CD8-positive, alpha-beta memory T cell (primary cell): ENCODE results near the gene GABBR1. TPM values are rescaled to one million over a fixed set of nuclear protein-coding genes. Genes with fewer than 3 reads are reported as not detected.

Experiments
- CTCF ChIA-PET: fragments of 350-600 bp; sonication (Branson Sonifier 250); formaldehyde crosslinking; loops from one replicate; lab custom pipeline; 2021; ENCODE audit warnings: antibody characterized with exemption; lab: Charles Lee
- POLR2A ChIA-PET: fragments of 350-600 bp; sonication (Branson Sonifier 250); formaldehyde crosslinking; loops from one replicate; lab custom pipeline; 2021; ENCODE audit warnings: antibody characterized with exemption; lab: Charles Lee
- DNase-seq, 5 donors: peaks; one replicate each; pipeline versions ENCODE4 v3.0.0 to v3.0.0-alpha.2; 2020 to 2022; ENCODE audit warnings: mixed read lengths in 1 of 5
- H3K27ac ChIP-seq: one replicate; pipeline ENCODE4 v1.7.0; 2013; ENCODE audit warnings: low read depth, mild to moderate bottlenecking, low read length, moderate library complexity
- H3K27me3 ChIP-seq: 2 replicates; pipeline ENCODE4 v1.7.0; 2013; ENCODE audit warnings: low read length, mild to moderate bottlenecking; ENCODE audit not compliant: insufficient read depth, poor library complexity, severe bottlenecking
- H3K36me3 ChIP-seq: 2 replicates; pipeline ENCODE4 v1.7.0; 2013; ENCODE audit warnings: mild to moderate bottlenecking, low read length, moderate library complexity; ENCODE audit not compliant: insufficient read depth
- H3K4me1 ChIP-seq: 2 replicates; pipeline ENCODE4 v1.7.0; 2013; ENCODE audit warnings: mild to moderate bottlenecking, low read length, moderate library complexity; ENCODE audit not compliant: insufficient read depth
- H3K4me3 ChIP-seq: 2 replicates; pipeline ENCODE4 v1.7.0; 2013; ENCODE audit warnings: mild to moderate bottlenecking, low read length
- H3K9me3 ChIP-seq: 2 replicates; pipeline ENCODE4 v1.7.0; 2013; ENCODE audit warnings: mild to moderate bottlenecking, low read length
- H3K27ac Mint-ChIP-seq, 8 donors: one replicate each; pipeline ENCODE4 v1.8.0; 2020 to 2021; ENCODE audit warnings: mixed read lengths in 8 of 8, mild to moderate bottlenecking in 6 of 8, inconsistent platforms in 3 of 8, moderate library complexity in 3 of 8
- H3K27me3 Mint-ChIP-seq, 2 donors: one replicate each; pipeline ENCODE4 v1.8.0; 2020 to 2021; ENCODE audit warnings: mixed read lengths in 2 of 2, mild to moderate bottlenecking in 1 of 2, moderate library complexity in 1 of 2
- H3K36me3 Mint-ChIP-seq, 3 donors: one replicate each; pipeline ENCODE4 v1.8.0; 2020 to 2021; ENCODE audit warnings: mixed read lengths in 3 of 3, inconsistent platforms in 1 of 3, mild to moderate bottlenecking in 1 of 3
- H3K4me1 Mint-ChIP-seq, 3 donors: one replicate each; pipeline ENCODE4 v1.8.0; 2020 to 2021; ENCODE audit warnings: mixed read lengths in 3 of 3, inconsistent platforms in 1 of 3, mild to moderate bottlenecking in 1 of 3
- H3K4me3 Mint-ChIP-seq, 7 donors: one replicate each; pipeline ENCODE4 v1.8.0; 2020 to 2021; ENCODE audit warnings: mixed read lengths in 7 of 7, mild to moderate bottlenecking in 6 of 7, moderate library complexity in 4 of 7, inconsistent platforms in 2 of 7
- H3K9me3 Mint-ChIP-seq, 5 donors: one replicate each; pipeline ENCODE4 v1.8.0; 2020 to 2022; ENCODE audit warnings: mixed read lengths in 5 of 5, mild to moderate bottlenecking in 3 of 5, moderate library complexity in 2 of 5, inconsistent platforms in 1 of 5
- polyA plus RNA-seq: library from polyadenylated mRNA; unstranded; fragments of 300-500 nt; fragmentation: Illumina TruSeq; gene quantifications from one replicate; pipeline ENCODE4 v1.2.3, GENCODE V29; 2021
- total RNA-seq, 2 experiments: library from RNA; stranded (reverse); gene quantifications; one replicate each; pipeline ENCODE4 v1.2.3, GENCODE V29; 2021

Gene GABBR1
- total RNA-seq: 1 to 10 TPM; 8.3 to 8.8 TPM
- polyA plus RNA-seq: 0.45 TPM

DNA sequence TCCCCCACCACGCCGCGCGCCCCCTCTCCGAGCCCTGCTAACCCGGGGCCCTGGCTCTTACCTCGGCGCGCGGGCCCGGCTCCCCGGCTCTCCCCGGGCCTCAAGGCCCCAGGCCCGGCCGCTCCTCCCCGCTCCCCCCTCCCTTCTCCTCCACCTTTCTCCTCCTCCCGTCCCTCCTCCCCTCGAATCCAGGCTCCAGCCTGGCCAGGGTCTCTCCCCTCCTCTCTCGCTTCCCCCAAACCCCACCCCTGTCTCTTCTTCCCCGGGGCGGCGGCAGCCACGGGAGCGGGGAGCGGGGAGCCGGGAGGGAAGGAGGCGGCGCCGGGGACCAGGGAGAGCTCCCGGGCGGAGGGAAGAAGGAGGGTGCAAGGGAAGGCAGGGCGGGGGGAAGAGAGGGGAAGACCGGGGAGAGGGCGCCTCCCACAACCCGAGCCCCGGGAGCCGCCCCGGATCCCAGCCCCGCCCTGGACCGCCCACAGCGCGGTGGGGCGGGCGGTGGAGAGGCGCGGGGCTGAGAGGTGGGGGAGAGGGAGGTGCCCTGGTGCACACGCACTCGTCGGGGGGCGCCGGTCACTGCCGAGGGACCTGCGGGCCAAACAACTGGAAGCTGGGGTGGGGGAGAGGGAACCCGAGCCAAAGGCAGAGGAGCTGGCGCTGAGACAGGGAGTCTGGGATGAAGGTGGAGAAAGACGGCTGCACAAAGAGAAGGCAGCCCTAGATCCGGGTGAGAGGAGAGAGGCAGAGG lies at the start of gene GABBR1:
Gene GABBR1 (minus strand): TSS at position 395 of the 745 bp plus-strand sequence. CDS start 798 bp downstream, outside the sequence.
- Histone ChIP-seq H3K4me1 (peaks cover 29% of the 10 kb centered on the region), H3K4me3 (peak within 1 kb of the TSS; percentile 66), H3K36me3 (no peaks in the 10 kb centered on the region), H3K27ac (peak within 1 kb of the TSS; percentile 25), H3K9me3 (no peaks in the 10 kb centered on the region), H3K27me3 (peaks cover 4% of the 10 kb centered on the region)
- peak; percentile 58 to 75 (median 66) for DNase-seq
- H3K9me3 Mint-ChIP-seq: no peaks in the 10 kb centered on the region
- peaks cover 0 to 2% (median 1%) of the 10 kb centered on the region in 3 donors for H3K36me3 Mint-ChIP-seq
- ChIA-PET POLR2A (interaction anchor here (1.8 kb wide), 1 partner anchor 17 kb away, joined by 9 read pairs; no protein-coding TSS in a partner anchor), CTCF (interaction anchor here (1.8 to 2.2 kb wide), 3 partner anchors 9 to 21 kb away, joined by 5 to 16 read pairs (median 12); no protein-coding TSS in a partner anchor)
- H3K4me1 Mint-ChIP-seq: peaks cover 37 to 48% (median 38%) of the 10 kb centered on the region in 3 donors
- H3K27me3 Mint-ChIP-seq: peaks cover 3 to 18% of the 10 kb centered on the region in 2 donors
- H3K4me3 Mint-ChIP-seq: peak within 1 kb of the TSS; percentile 83 to 97 (median 89)
- H3K27ac Mint-ChIP-seq: peak within 1 kb of the TSS; percentile 53 to 96 (median 90)

DNA sequence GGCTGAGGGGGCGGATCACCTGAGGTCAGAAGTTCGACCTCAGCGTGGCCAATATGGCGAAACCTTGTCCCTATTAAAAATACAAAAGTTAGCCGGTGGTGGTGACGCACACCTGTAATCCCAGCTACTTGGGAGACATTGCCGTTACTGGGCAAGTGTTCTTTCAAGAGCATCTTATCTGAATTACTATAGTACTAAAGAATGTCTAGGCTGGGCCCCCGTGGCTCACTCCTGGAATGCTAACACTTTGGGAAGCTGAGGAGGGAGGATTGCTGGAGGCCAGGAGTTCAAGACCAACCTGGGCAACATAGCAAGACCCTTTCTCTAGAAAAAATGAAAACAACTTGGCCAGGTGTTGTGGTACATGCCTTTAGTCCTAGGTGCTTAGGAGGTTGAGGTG lies 48.8 kb upstream of the GABBR1 start:
- Histone ChIP-seq H3K27me3 (no peaks in the 10 kb centered on the region), H3K4me3 (no peak overlapping the region), H3K27ac (no peak overlapping the region), H3K36me3 (no peaks in the 10 kb centered on the region), H3K4me1 (no peaks in the 10 kb centered on the region), H3K9me3 (no peaks in the 10 kb centered on the region)
- Mint-ChIP-seq H3K4me1 (peaks cover 6 to 51% (median 10%) of the 10 kb centered on the region in 3 donors), H3K9me3 (no peaks in the 10 kb centered on the region), H3K27me3 (peaks cover 6 to 8% of the 10 kb centered on the region in 2 donors), H3K4me3 (no peak overlapping the region), H3K36me3 (peaks cover 0 to 3% (median 0%) of the 10 kb centered on the region in 3 donors), H3K27ac (no peak overlapping the region)
- no peak for DNase-seq
- CTCF ChIA-PET: interaction anchor here (2.1 kb wide), 1 partner anchor 31 kb away, joined by 6 read pairs; no protein-coding TSS in a partner anchor
- POLR2A ChIA-PET: no interaction called here

- H3K27ac ChIP-seq: no peak within 1 kb of the TSS
- CTCF ChIA-PET: interaction anchor here (1.0 to 2.1 kb wide), 3 partner anchors 24 to 30 kb away, joined by 4 to 6 read pairs (median 4); no protein-coding TSS in a partner anchor
- H3K27ac Mint-ChIP-seq: peak within 1 kb of the TSS in 4 of 8 donors; percentile 41 to 79 (median 60)
Observed at GRCh38 chr6:29680904-29681303, 47.9 kb upstream of the GABBR1 start, which contains the start of gene ZFP57. Gene ZFP57, minus strand, starts transcription at chr6:29681152. Its CDS starts 4,149 bp downstream, at chr6:29677003.

DNA sequence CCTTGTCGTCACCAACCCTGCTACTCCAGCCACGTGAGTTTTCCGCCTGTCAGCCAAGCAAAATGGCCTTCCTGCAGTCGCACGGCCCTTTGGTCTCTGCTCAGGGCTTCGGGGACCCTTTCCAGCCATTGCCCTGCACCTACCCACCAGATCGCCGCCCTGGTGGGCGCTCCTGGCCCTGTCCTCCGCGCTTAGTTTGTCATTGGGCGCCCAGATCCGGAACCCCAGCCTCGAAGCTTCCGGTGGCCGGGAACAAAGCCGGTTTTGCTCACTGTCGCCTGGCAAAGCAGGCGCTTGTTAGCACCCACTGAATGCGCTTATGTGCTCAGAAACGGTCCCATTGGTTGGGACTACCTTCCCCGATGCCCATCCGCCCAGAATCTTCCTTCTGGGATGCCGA lies 47.4 kb upstream of the GABBR1 start:
- peak in 1 of 5 donors; percentile 49 for DNase-seq
- peak overlapping the region in 4 of 8 donors; percentile 27 to 79 (median 60) for H3K27ac Mint-ChIP-seq
- CTCF ChIA-PET: interaction anchor here (1.0 to 1.6 kb wide), 2 partner anchors 25 to 27 kb away, joined by 4 read pairs; no protein-coding TSS in a partner anchor
- no peaks in the 10 kb centered on the region for H3K4me1 ChIP-seq
- peak overlapping the region in 4 of 7 donors; percentile 74 to 86 (median 82) for H3K4me3 Mint-ChIP-seq
- no peak overlapping the region for H3K4me3 ChIP-seq
- POLR2A ChIA-PET: no interaction called here
- H3K9me3 Mint-ChIP-seq: no peaks in the 10 kb centered on the region
- peaks cover 9 to 58% (median 15%) of the 10 kb centered on the region in 3 donors for H3K4me1 Mint-ChIP-seq
- H3K9me3 ChIP-seq: no peaks in the 10 kb centered on the region
- H3K27ac ChIP-seq: no peak overlapping the region
- no peaks in the 10 kb centered on the region for H3K36me3 ChIP-seq
- peaks cover 0 to 8% (median 0%) of the 10 kb centered on the region in 3 donors for H3K36me3 Mint-ChIP-seq
- H3K27me3 Mint-ChIP-seq: peaks cover 6% of the 10 kb centered on the region in 2 donors
- no peaks in the 10 kb centered on the region for H3K27me3 ChIP-seq

More at GRCh38 chr6:29680904-29681303, 47.9 kb upstream of the GABBR1 start, which contains the start of gene ZFP57:
- Histone ChIP-seq H3K36me3 (no peaks in the 10 kb centered on the region), H3K27me3 (no peaks in the 10 kb centered on the region), H3K4me1 (no peaks in the 10 kb centered on the region), H3K9me3 (no peaks in the 10 kb centered on the region), H3K4me3 (no peak within 1 kb of the TSS)
- Mint-ChIP-seq H3K4me3 (peak within 1 kb of the TSS in 4 of 7 donors; percentile 74 to 86 (median 82)), H3K4me1 (peaks cover 9 to 57% (median 13%) of the 10 kb centered on the region in 3 donors), H3K27me3 (peaks cover 6 to 8% of the 10 kb centered on the region in 2 donors), H3K36me3 (peaks cover 0 to 6% (median 0%) of the 10 kb centered on the region in 3 donors), H3K9me3 (no peaks in the 10 kb centered on the region)
- no peak for DNase-seq
- POLR2A ChIA-PET: no interaction called here

DNA sequence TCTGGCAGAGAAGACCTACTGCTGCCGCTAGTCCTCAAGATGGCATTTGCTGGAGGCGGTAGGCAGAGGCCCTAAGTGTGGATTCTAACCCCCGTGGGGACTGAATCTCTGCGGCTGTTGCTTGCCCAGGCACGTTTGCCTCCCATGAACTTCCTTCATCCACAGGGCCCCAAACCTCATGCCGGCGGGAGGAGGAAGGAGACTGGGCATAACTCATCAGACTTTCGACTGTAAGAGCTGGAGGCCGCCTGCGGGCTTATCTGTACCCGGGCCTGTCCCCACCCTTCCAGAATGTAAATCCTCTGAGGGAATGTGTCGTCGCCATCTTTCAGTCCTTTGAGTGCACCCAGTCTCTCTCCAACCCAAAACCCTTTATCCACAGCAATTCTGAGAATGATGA lies 47.0 kb upstream of the GABBR1 start:
- Histone ChIP-seq H3K4me3 (no peak overlapping the region), H3K27me3 (no peaks in the 10 kb centered on the region), H3K4me1 (no peaks in the 10 kb centered on the region), H3K36me3 (no peaks in the 10 kb centered on the region), H3K9me3 (no peaks in the 10 kb centered on the region), H3K27ac (no peak overlapping the region)
- DNase-seq: no peak
- CTCF ChIA-PET: interaction anchor here (1.6 kb wide), 1 partner anchor 27 kb away, joined by 4 read pairs; no protein-coding TSS in a partner anchor
- no peaks in the 10 kb centered on the region for H3K9me3 Mint-ChIP-seq
- peak overlapping the region in 4 of 7 donors; percentile 74 to 86 (median 82) for H3K4me3 Mint-ChIP-seq
- H3K36me3 Mint-ChIP-seq: peaks cover 0 to 11% (median 0%) of the 10 kb centered on the region in 3 donors
- H3K27me3 Mint-ChIP-seq: peaks cover 6% of the 10 kb centered on the region in 2 donors
- H3K4me1 Mint-ChIP-seq: peaks cover 9 to 58% (median 15%) of the 10 kb centered on the region in 3 donors
- H3K27ac Mint-ChIP-seq: peak overlapping the region in 1 of 8 donors; percentile 79
- POLR2A ChIA-PET: no interaction called here

GRCh38 chr6:29678114-29678513 lies 45.1 kb upstream of the GABBR1 start:
- Mint-ChIP-seq H3K27me3 (peaks cover 6% of the 10 kb centered on the region in 2 donors), H3K36me3 (peaks cover 0 to 18% (median 0%) of the 10 kb centered on the region in 3 donors), H3K4me3 (no peak overlapping the region), H3K4me1 (peaks cover 4 to 45% (median 7%) of the 10 kb centered on the region in 3 donors), H3K27ac (peak overlapping the region in 1 of 8 donors; percentile 58), H3K9me3 (no peaks in the 10 kb centered on the region)
- Histone ChIP-seq H3K36me3 (no peaks in the 10 kb centered on the region), H3K4me3 (no peak overlapping the region), H3K27me3 (no peaks in the 10 kb centered on the region), H3K4me1 (no peaks in the 10 kb centered on the region), H3K9me3 (no peaks in the 10 kb centered on the region), H3K27ac (no peak overlapping the region)
- ChIA-PET CTCF (interaction anchor here (1.1 to 1.7 kb wide), 2 partner anchors 25 to 29 kb away, joined by 3 to 8 read pairs; no protein-coding TSS in a partner anchor), POLR2A (interaction anchor here (0.7 kb wide), 1 partner anchor 57 kb away, joined by 4 read pairs; no protein-coding TSS in a partner anchor)
- no peak for DNase-seq

GRCh38 chr6:29676981-29677601 lies 44.1 kb upstream of the GABBR1 start:
- H3K27ac Mint-ChIP-seq: peak overlapping the region in 4 of 8 donors; percentile 79 to 98 (median 84)
- H3K9me3 Mint-ChIP-seq: no peaks in the 10 kb centered on the region
- H3K4me3 Mint-ChIP-seq: no peak overlapping the region
- H3K4me1 Mint-ChIP-seq: peaks cover 4 to 45% (median 7%) of the 10 kb centered on the region in 3 donors
- Histone ChIP-seq H3K4me1 (no peaks in the 10 kb centered on the region), H3K36me3 (no peaks in the 10 kb centered on the region), H3K27me3 (no peaks in the 10 kb centered on the region), H3K9me3 (no peaks in the 10 kb centered on the region), H3K4me3 (no peak overlapping the region), H3K27ac (no peak overlapping the region)
- CTCF ChIA-PET: interaction anchor here (1.7 kb wide), 1 partner anchor 24 kb away, joined by 8 read pairs; no protein-coding TSS in a partner anchor
- POLR2A ChIA-PET: no interaction called here
- peaks cover 6 to 10% of the 10 kb centered on the region in 2 donors for H3K27me3 Mint-ChIP-seq
- no peak for DNase-seq
- H3K36me3 Mint-ChIP-seq: peaks cover 0 to 20% (median 0%) of the 10 kb centered on the region in 3 donors
